GM19328 (cell line): ENCODE results near the gene MC3R.

Source experiments
- ATAC-seq: cut with Tn5 transposase; IDR thresholded peaks from one replicate; pipeline ENCODE4 v1.9.1; 2021; ENCODE audit warnings: mild to moderate bottlenecking, moderate library complexity; ENCODE audit not compliant: unreplicated experiment

The MC3R gene

DNA sequence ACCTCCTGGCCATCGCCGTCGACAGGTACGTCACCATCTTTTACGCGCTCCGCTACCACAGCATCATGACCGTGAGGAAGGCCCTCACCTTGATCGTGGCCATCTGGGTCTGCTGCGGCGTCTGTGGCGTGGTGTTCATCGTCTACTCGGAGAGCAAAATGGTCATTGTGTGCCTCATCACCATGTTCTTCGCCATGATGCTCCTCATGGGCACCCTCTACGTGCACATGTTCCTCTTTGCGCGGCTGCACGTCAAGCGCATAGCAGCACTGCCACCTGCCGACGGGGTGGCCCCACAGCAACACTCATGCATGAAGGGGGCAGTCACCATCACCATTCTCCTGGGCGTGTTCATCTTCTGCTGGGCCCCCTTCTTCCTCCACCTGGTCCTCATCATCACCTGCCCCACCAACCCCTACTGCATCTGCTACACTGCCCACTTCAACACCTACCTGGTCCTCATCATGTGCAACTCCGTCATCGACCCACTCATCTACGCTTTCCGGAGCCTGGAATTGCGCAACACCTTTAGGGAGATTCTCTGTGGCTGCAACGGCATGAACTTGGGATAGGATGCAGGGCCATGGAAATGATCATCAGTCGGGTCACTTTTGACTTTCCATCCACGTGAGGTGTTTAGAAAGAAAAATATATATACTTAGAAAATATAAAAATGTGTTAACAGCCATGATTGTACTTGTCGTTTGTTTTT, 868 bp downstream of the MC3R start:
- ATAC-seq: no peak

- ATAC-seq: no peak
Measured at GRCh38 chr20:56249956-56250355, 1.4 kb downstream of the MC3R start.

DNA sequence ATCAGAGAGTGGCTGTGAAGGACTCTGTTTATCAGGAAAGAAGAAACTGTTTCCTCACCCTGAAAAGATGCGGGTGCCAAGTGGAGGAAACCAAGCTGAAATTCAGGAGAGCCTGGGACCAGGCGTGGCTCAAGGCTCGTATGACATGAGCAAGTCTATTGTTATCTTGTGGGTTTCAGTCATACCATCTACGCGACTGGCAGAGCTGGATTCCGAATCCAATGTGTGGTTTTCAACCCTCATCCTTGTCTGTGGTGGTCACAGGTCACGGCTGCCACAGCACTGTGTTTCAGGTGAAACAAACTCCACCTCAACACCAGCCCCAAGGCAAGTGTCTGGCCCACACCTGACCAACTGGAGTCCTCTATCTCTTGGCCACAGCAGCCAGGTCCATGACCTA, 9.1 kb downstream of the MC3R start:
- ATAC-seq: no peak

DNA sequence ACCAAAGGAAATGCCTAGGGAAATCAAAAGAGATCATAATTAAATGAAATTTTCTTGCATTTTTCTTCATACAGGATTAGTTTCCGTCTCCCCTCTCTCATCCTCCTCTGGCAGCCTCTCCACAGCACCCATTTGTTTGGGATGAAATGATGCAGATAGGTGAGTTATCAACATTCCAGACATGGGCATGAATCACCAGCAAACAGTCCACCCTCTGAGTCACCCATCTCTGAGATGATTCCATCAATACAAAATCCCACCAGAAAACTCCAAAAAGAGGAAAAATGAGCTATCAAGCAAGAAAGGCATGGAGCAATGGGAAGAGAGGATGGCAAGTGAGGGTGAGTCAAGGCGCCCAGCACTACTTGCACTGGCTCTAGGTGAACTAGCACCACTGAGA, 11.4 kb downstream of the MC3R start:
- no peak for ATAC-seq

DNA sequence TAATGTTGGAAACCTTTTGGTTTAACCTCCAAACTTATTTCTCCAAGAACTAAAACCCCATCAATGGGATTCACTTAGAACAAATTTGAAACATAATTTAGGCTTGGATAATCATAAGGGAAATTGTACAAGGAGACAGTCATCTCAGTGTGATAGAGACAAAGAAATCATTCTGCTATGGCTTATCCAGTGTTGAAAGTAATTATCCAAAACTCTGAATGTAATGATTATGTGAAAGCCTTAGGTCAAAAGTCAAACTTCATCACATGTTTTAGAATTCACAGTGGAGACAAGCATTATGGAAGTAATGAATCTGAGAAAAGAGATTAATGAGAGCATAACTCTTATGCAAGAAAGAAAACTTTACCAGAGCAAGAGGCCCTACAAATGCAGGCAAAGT, 20.0 kb downstream of the MC3R start:
- no peak for ATAC-seq

GRCh38 chr20:56271974-56272373, 23.4 kb downstream of the MC3R start:
- ATAC-seq: no peak

GRCh38 chr20:56273491-56273890, 25.0 kb downstream of the MC3R start:
- ATAC-seq: no peak

DNA sequence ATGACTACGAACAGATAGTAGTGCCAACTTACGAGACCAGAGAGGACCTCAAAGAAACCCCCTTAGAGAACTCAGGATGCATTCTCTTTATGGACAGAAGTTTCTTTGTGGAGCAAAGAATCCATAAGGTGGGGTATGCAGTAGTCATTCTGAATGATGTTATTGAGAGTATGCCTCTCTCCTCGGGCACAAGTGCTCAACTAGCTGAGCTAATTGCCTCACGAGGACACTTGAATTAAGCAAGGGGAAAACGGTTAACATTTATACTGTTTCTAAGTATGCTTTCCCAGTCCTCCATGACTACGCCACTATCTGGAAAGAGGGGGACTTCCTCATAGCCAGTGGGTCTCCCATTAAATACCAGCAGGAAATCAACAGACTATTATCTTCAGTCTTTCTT, 25.6 kb downstream of the MC3R start:
- ATAC-seq: no peak

DNA sequence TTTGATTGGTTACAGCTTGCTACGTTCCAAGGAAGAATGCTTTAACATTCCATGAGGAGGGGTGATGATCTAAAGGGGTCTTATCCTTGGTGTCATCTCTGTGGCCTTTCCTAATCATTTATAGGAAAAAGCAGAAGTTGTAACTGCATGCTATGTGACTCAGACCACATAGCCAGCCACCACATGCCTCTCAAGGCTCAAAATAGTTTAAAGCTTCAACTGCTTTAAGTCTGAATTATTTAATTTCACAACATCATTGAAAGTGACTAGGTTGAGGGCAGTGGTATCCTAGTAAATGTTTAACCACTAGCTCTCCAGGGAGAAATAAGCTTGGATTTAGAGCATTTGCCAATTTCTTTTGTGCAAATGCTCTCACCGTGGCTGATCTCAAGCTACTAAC, 29.7 kb downstream of the MC3R start:
- no peak for ATAC-seq

DNA sequence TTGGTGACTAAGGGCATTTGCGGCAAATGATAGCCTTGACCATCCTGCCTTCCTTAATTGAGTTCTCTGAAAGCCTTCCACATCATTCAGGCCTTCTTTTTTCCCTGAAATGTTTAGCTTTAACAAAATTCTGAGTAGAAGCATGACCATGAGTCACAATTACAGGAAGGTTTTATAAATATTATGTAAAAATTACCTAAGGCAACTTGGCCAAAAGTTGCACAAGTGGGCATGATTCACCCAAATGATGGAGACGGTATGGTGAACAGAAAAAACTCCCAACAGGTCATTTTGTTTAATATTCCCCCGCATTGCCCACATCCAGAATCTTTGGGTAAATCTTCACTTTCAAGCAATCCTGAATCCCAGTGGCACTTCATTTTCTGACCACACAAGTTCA, 37.0 kb downstream of the MC3R start:
- no peak for ATAC-seq

DNA sequence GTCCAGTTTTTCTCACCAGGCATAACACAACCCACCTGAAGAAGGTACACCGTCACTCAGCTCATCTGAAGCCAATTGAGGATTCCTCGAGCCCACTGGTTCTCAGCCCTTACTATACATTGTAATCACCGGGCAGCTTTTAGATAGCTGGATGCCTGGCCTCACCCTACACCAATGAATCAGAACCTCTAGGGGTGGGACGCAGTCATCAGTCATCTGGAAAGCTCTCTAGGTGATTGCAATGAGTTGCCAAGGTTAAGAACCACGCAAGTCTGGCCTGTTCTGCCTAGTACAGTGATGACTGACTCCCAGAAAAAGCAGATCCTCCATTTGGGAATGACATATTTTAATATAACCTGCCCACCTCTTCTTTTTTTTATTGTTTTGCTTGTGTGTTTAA, 41.1 kb downstream of the MC3R start:
- no peak for ATAC-seq

DNA sequence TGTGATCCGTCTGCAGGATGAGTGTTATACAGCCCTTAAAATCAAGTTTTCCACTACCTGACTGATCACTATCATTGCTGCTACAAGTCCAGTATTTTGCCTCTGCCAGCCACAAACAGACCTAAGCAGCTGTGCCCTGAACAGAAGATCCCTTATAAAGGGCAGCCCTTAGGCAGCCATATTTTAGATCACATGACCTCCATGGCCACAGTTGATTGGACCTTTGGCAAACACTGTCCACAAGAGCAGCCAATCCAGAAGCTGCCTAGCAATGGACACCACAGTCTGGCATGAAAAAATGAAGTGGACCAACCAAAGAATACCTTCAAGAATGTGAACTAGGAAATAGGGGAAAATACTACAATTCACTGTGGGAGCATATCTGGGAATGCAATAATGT, 50.8 kb downstream of the MC3R start:
- no peak for ATAC-seq
